Panc1 (cell line): Measurements from ENCODE around the gene CNTN4.

ENCODE experiments used
- CTCF ChIP-seq: fragments of 450-650 bp; IDR thresholded peaks from 2 replicates; pipeline ENCODE4 v1.5.1; 2017; ENCODE audit warnings: mild to moderate bottlenecking
- POLR2AphosphoS5 ChIP-seq: IDR thresholded peaks from 2 replicates; pipeline ENCODE4 v1.6.1; 2012; ENCODE audit warnings: mild to moderate bottlenecking, low read depth, low read length, moderate library complexity
- REST ChIP-seq, 2 experiments: IDR thresholded peaks; 2 replicates each; pipeline ENCODE4 v1.6.1; 2011 to 2012; ENCODE audit warnings: low read depth in 2 of 2, control low read depth in 1 of 2, low read length in 1 of 2, mild to moderate bottlenecking in 1 of 2, moderate library complexity in 1 of 2; ENCODE audit not compliant: insufficient read depth in 1 of 2
- SIN3A ChIP-seq: IDR thresholded peaks from 2 replicates; pipeline ENCODE4 v1.6.1; 2012; ENCODE audit warnings: low read depth, mild to moderate bottlenecking, low read length, moderate library complexity, borderline replicate concordance; ENCODE audit not compliant: insufficient read depth

GRCh38 chr3:3097958-3098357 is 999.3 kb downstream of the CNTN4 start:
- TF ChIP-seq CTCF = no peak
- TF ChIP-seq POLR2AphosphoS5 = no peak
- no peak for TF ChIP-seq SIN3A
- no peak for TF ChIP-seq REST (IDR thresholded peaks at IDR 0.05; ENCODE audit: insufficient read depth in 1 of 2, low read depth in 2 of 2, low read length in 1 of 2)
